HG02610 (cell line): ENCODE measurements around the gene MAP10.

Experiments used
- ATAC-seq: cut with Tn5 transposase; IDR thresholded peaks from one replicate; pipeline ENCODE4 v1.9.1; 2021; ENCODE audit warnings: mild to moderate bottlenecking, moderate library complexity; ENCODE audit not compliant: unreplicated experiment

MAP10 gene

GRCh38 chr1:232797856-232798510, 7.2 kb upstream of the MAP10 start:
- no peak for ATAC-seq

GRCh38 chr1:232798920-232799319, 6.3 kb upstream of the MAP10 start:
- no peak for ATAC-seq

- ATAC-seq: no peak
Measured at GRCh38 chr1:232806186-232806510, 932 bp downstream of the MAP10 start.

GRCh38 chr1:232810856-232811255, 5.6 kb downstream of the MAP10 start:
- ATAC-seq: no peak

- no peak for ATAC-seq
Measured at GRCh38 chr1:232812560-232812959, 7.3 kb downstream of the MAP10 start.

- no peak for ATAC-seq
Measured at GRCh38 chr1:232813097-232813496, 7.9 kb downstream of the MAP10 start.

- ATAC-seq: no peak
Measured at GRCh38 chr1:232813760-232814159, 8.5 kb downstream of the MAP10 start.

- no peak for ATAC-seq
Measured at GRCh38 chr1:232816324-232816723, 11.1 kb downstream of the MAP10 start.

GRCh38 chr1:232818040-232818439, 12.8 kb downstream of the MAP10 start:
- ATAC-seq: no peak

GRCh38 chr1:232820431-232820830, 15.2 kb downstream of the MAP10 start:
- no peak for ATAC-seq

GRCh38 chr1:232822530-232822929, 17.3 kb downstream of the MAP10 start:
- no peak for ATAC-seq

GRCh38 chr1:232826318-232826717, 21.1 kb downstream of the MAP10 start:
- ATAC-seq: no peak

- no peak for ATAC-seq
Measured at GRCh38 chr1:232830661-232831060, 25.4 kb downstream of the MAP10 start.

GRCh38 chr1:232831895-232832294, 26.7 kb downstream of the MAP10 start:
- ATAC-seq: no peak

GRCh38 chr1:232834066-232834465, 28.9 kb downstream of the MAP10 start:
- ATAC-seq: no peak

GRCh38 chr1:232835166-232835565, 29.9 kb downstream of the MAP10 start:
- no peak for ATAC-seq

GRCh38 chr1:232837087-232837486, 31.9 kb downstream of the MAP10 start:
- ATAC-seq: no peak

- no peak for ATAC-seq
Measured at GRCh38 chr1:232841823-232842565, 36.8 kb downstream of the MAP10 start.

GRCh38 chr1:232844791-232845190, 39.6 kb downstream of the MAP10 start:
- no peak for ATAC-seq

GRCh38 chr1:232845406-232845955, 40.3 kb downstream of the MAP10 start:
- ATAC-seq: no peak

- ATAC-seq: no peak
Measured at GRCh38 chr1:232851532-232851931, 46.3 kb downstream of the MAP10 start.

GRCh38 chr1:232853994-232854797, 49.0 kb downstream of the MAP10 start:
- no peak for ATAC-seq
